Liver (tissue), 9 donors: ENCODE results near the gene COL15A1. TPM values are rescaled to one million over a fixed set of nuclear protein-coding genes. Genes with fewer than 3 reads are reported as not detected.
A peak's percentile ranks its signal among the peaks of the same experiment; 100 is the strongest.

ENCODE experiments used
- DNase-seq: peaks from one replicate; pipeline ENCODE4 v3.0.0-alpha.2; 2017; ENCODE audit warnings: low spot score
- H3K27ac ChIP-seq, 2 donors: one replicate each; pipeline ENCODE4 v1.7.0; 2013; ENCODE audit warnings: inconsistent platforms in 2 of 2, low read length in 2 of 2, control low read depth in 1 of 2, low read depth in 1 of 2, mild to moderate bottlenecking in 1 of 2
- H3K27me3 ChIP-seq, 4 donors: one replicate each; pipeline versions ENCODE4 v1.6.1 to v1.7.0; 2013; ENCODE audit warnings: low read length in 3 of 4, inconsistent platforms in 1 of 4, mild to moderate bottlenecking in 1 of 4, moderate library complexity in 1 of 4; ENCODE audit not compliant: control insufficient read depth in 4 of 4, insufficient read depth in 4 of 4
- H3K36me3 ChIP-seq, 4 donors: one replicate each; pipeline versions ENCODE4 v1.6.1 to v1.7.0; 2013; ENCODE audit warnings: low read length in 3 of 4, mild to moderate bottlenecking in 3 of 4, low read depth in 1 of 4, moderate library complexity in 1 of 4; ENCODE audit not compliant: control insufficient read depth in 4 of 4, insufficient read depth in 3 of 4
- H3K4me1 ChIP-seq, 4 donors: one replicate each; pipeline versions ENCODE4 v1.6.1 to v1.7.0; 2013; ENCODE audit warnings: low read length in 3 of 4, mild to moderate bottlenecking in 3 of 4, moderate library complexity in 1 of 4; ENCODE audit not compliant: control insufficient read depth in 4 of 4, insufficient read depth in 4 of 4
- H3K4me3 ChIP-seq, 3 donors: one replicate each; pipeline versions ENCODE4 v1.6.1 to v1.7.0; 2013; ENCODE audit warnings: low read length in 3 of 3, control low read depth in 1 of 3, low read depth in 1 of 3, mild to moderate bottlenecking in 1 of 3
- H3K9ac ChIP-seq, 2 donors: one replicate each; pipeline ENCODE4 v1.7.0; 2013; ENCODE audit warnings: low read length in 2 of 2, mild to moderate bottlenecking in 2 of 2, moderate library complexity in 2 of 2, control low read depth in 1 of 2, low read depth in 1 of 2
- H3K9me3 ChIP-seq, 4 donors: one replicate each; pipeline versions ENCODE4 v1.6.1 to v1.7.0; 2013; ENCODE audit warnings: low read length in 3 of 4; ENCODE audit not compliant: control insufficient read depth in 4 of 4
- ATF3 ChIP-seq: IDR thresholded peaks from 2 replicates; pipeline ENCODE4 v1.6.1; 2016; ENCODE audit warnings: antibody characterized with exemption
- CTCF ChIP-seq: fragments of 150-350 bp; IDR thresholded peaks from 2 replicates; pipeline ENCODE4 v1.5.1; 2017; ENCODE audit warnings: improper control_type of control experiment, low read depth, low read length; ENCODE audit not compliant: missing input control
- EGR1 ChIP-seq, 2 donors: IDR thresholded peaks; 2 replicates each; pipeline ENCODE4 v1.6.1; 2016 to 2018; ENCODE audit warnings: antibody characterized with exemption in 2 of 2, low read depth in 2 of 2
- FOXA1 ChIP-seq: IDR thresholded peaks from 2 replicates; pipeline ENCODE4 v1.6.1; 2016; ENCODE audit warnings: antibody characterized with exemption
- FOXA2 ChIP-seq: IDR thresholded peaks from 2 replicates; pipeline ENCODE4 v1.6.1; 2016; ENCODE audit warnings: antibody characterized with exemption
- HNF4A ChIP-seq, 2 donors: conservative IDR thresholded peaks; 2 replicates each; pipeline ENCODE4 v1.6.1; 2016; ENCODE audit warnings: antibody characterized with exemption in 2 of 2, mild to moderate bottlenecking in 2 of 2
- JUND ChIP-seq, 2 donors: IDR thresholded peaks; 2 replicates each; pipeline ENCODE4 v1.6.1; 2016; ENCODE audit warnings: antibody characterized with exemption in 2 of 2
- RAD21 ChIP-seq, 2 donors: IDR thresholded peaks; 2 replicates each; pipeline ENCODE4 v1.6.1; 2016; ENCODE audit warnings: antibody characterized with exemption in 2 of 2, mild to moderate bottlenecking in 2 of 2
- REST ChIP-seq: IDR thresholded peaks from 2 replicates; pipeline ENCODE4 v1.6.1; 2016; ENCODE audit warnings: antibody characterized with exemption, mild to moderate bottlenecking
- RXRA ChIP-seq, 2 donors: IDR thresholded peaks; 2 replicates each; pipeline ENCODE4 v1.6.1; 2017 to 2018; ENCODE audit warnings: antibody characterized with exemption in 2 of 2, mild to moderate bottlenecking in 1 of 2
- SP1 ChIP-seq: IDR thresholded peaks from 2 replicates; pipeline ENCODE4 v1.6.1; 2018; ENCODE audit warnings: antibody characterized with exemption, mild to moderate bottlenecking
- TAF1 ChIP-seq: conservative IDR thresholded peaks from 2 replicates; pipeline ENCODE4 v1.6.1; 2016; ENCODE audit warnings: antibody characterized with exemption, mild to moderate bottlenecking
- ZBTB33 ChIP-seq: IDR thresholded peaks from 2 replicates; pipeline ENCODE4 v1.6.1; 2016; ENCODE audit warnings: antibody characterized with exemption
- WGBS: extraction: QIAGEN DNeasy Blood & Tissue Kit; methylation state at CpG from one replicate; pipeline ENCODE4 v1.1.7; 2013; 5-methylcytosine and 5-hydroxymethylcytosine counted together
- polyA plus RNA-seq, 2 donors: library from polyadenylated mRNA; stranded (reverse) in 1 of 2; unstranded in 1 of 2; fragments of 200-250 nt in 1 of 2; fragments of >200 nt in 1 of 2; fragmentation: Nextera tagmentation in 1 of 2; extraction: Ambion mirVana in 1 of 2; gene quantifications; one replicate each; pipeline versions ENCODE4 v1.2.1 to v1.2.3, GENCODE V29; 2013 to 2015
- total RNA-seq, 2 donors: library from RNA; depleted of rRNA; stranded (reverse); fragments of >200 nt; gene quantifications; one replicate each; pipeline ENCODE4 v1.2.3, GENCODE V29; 2014
- donor health status: healthy.
- donor health status: healthy.
- donor health status: healthy.
- donor health status: healthy.
- donor health status: healthy.

Gene COL15A1
- total and polyA plus RNA-seq, 4 donors: 0.10 to 0.42 (median 0.24) TPM

GRCh38 chr9:99054581-99054980 lies 110.9 kb downstream of the COL15A1 start (continued):
- no peak for TF ChIP-seq REST
- no peak for TF ChIP-seq EGR1 (IDR thresholded peaks at IDR 0.05; ENCODE audit: low read depth in 2 of 2)
- TF ChIP-seq JUND (IDR thresholded peaks at IDR 0.05): no peak
- TF ChIP-seq ATF3: no peak
- no peak for TF ChIP-seq TAF1

- H3K9me3 ChIP-seq: no peaks in the 10 kb centered on the region
- H3K27ac ChIP-seq: no peak overlapping the region
- no peaks in the 10 kb centered on the region for H3K27me3 ChIP-seq
- TF ChIP-seq CTCF (no peak), HNF4A (conservative IDR thresholded peaks at IDR 0.05) (peak; percentile 21 to 49), RXRA (IDR thresholded peaks at IDR 0.05) (peak; percentile 54 to 65)
- no peaks in the 10 kb centered on the region for H3K4me1 ChIP-seq
- WGBS: 87% methylated on average over 1 of the region's 1 CpG
- no peaks in the 10 kb centered on the region for H3K36me3 ChIP-seq
- DNase-seq: no peak
- no peak overlapping the region for H3K4me3 ChIP-seq
- H3K9ac ChIP-seq: no peak overlapping the region
Observed at GRCh38 chr9:99055384-99055783, 111.7 kb downstream of the COL15A1 start.

GRCh38 chr9:99056186-99056585 lies 112.5 kb downstream of the COL15A1 start:
- TF ChIP-seq FOXA2 (no peak), ZBTB33 (no peak), SP1 (no peak), FOXA1 (no peak), CTCF (no peak), JUND (IDR thresholded peaks at IDR 0.05) (no peak), HNF4A (conservative IDR thresholded peaks at IDR 0.05) (no peak), EGR1 (IDR thresholded peaks at IDR 0.05; ENCODE audit: low read depth in 2 of 2) (no peak), RAD21 (IDR thresholded peaks at IDR 0.05) (no peak), ATF3 (no peak)
- no peak overlapping the region for H3K4me3 ChIP-seq
- no peak for DNase-seq
- no peaks in the 10 kb centered on the region for H3K4me1 ChIP-seq
- WGBS: 95% methylated on average over 6 of the region's 6 CpGs
- H3K27me3 ChIP-seq: no peaks in the 10 kb centered on the region
- H3K27ac ChIP-seq: no peak overlapping the region
- H3K9me3 ChIP-seq: no peaks in the 10 kb centered on the region
- no peaks in the 10 kb centered on the region for H3K36me3 ChIP-seq
- no peak overlapping the region for H3K9ac ChIP-seq
